PFSK-1 (cell line): Measurements from ENCODE around the gene SCGB1C1.

Experiments
- POLR2AphosphoS5 ChIP-seq: IDR thresholded peaks from 2 replicates; pipeline ENCODE4 v1.6.1; 2012; ENCODE audit warnings: low read depth, mild to moderate bottlenecking, control low read depth, low read length, moderate library complexity
- REST ChIP-seq, 2 experiments: IDR thresholded peaks; 2 replicates each; pipeline versions ENCODE4 v1.6.1 to v1.8.0; 2011 to 2012; ENCODE audit warnings: low read depth in 2 of 2, low read length in 2 of 2, control low read depth in 1 of 2, inconsistent platforms in 1 of 2, mild to moderate bottlenecking in 1 of 2, moderate library complexity in 1 of 2; ENCODE audit not compliant: insufficient read depth in 1 of 2

- TF ChIP-seq REST (IDR thresholded peaks at IDR 0.05; ENCODE audit: insufficient read depth in 1 of 2, low read depth in 2 of 2, low read length in 2 of 2): peak in 1 of 2 experiments; percentile 72; a peak in 2 of 4 replicates
- peak; percentile 71; the same call in 1 of the 2 replicates for TF ChIP-seq POLR2AphosphoS5
Measured at GRCh38 chr11:207208-207862, 14.5 kb downstream of the SCGB1C1 start, which contains the start of the genes BET1L and RIC8A.
